ENCODE data around the gene IFI30. TPM values are rescaled to one million over a fixed set of nuclear protein-coding genes. Genes with fewer than 3 reads are reported as not detected.

IFI30 gene
- total and polyA plus RNA-seq, 4 donors = 205 to 1,883 (median 526) TPM

DNA sequence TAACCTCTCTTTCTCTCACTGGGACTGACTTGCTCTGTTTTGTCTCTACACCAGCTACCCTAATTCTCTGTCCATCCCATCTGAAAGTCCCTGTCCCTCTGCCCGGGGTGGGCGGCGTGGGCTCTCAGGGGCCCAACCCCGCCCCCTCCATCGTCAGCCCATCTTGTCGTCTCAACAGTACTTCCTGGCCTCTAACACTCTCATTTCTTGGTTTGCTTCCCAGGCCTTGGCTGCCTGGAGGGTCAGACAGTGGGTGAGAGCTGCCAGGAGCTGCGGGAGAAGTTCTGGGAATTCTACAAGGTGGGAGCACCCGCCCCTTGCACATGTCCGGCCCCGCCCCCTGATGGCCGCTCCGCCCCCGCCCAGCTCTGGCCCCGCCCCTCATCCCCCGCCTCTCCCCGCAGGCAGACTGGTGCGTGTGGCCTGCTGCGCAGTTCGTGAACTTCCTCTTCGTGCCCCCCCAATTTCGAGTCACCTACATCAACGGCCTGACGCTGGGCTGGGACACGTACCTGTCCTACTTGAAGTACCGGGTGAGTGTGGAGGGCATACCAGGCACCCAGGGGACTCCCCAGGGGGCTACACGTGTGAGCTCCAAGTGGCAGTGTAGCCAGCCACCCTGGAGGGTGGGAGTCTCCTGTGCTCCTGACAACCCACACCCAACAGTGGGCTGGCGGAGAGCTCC, 21.1 kb downstream of the IFI30 start:
- peaks cover 0 to 20% (median 9%) of the 10 kb centered on the region in 5 donors for H3K4me1 ChIP-seq (ENCODE audit: control insufficient read depth in 5 of 5, insufficient read depth in 5 of 5, low read length in 5 of 5)
- ATAC-seq (ENCODE audit: insufficient read depth, low FRiP score) = no peak
- TF ChIP-seq, protein P1, sequence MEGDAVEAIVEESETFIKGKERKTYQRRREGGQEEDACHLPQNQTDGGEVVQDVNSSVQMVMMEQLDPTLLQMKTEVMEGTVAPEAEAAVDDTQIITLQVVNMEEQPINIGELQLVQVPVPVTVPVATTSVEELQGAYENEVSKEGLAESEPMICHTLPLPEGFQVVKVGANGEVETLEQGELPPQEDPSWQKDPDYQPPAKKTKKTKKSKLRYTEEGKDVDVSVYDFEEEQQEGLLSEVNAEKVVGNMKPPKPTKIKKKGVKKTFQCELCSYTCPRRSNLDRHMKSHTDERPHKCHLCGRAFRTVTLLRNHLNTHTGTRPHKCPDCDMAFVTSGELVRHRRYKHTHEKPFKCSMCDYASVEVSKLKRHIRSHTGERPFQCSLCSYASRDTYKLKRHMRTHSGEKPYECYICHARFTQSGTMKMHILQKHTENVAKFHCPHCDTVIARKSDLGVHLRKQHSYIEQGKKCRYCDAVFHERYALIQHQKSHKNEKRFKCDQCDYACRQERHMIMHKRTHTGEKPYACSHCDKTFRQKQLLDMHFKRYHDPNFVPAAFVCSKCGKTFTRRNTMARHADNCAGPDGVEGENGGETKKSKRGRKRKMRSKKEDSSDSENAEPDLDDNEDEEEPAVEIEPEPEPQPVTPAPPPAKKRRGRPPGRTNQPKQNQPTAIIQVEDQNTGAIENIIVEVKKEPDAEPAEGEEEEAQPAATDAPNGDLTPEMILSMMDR (IDR thresholded peaks at IDR 0.05; ENCODE audit: control extremely low read depth, extremely low read depth) = no peak
- peak overlapping the region in 1 of 2 donors; percentile 23 for H3K9ac ChIP-seq (ENCODE audit: insufficient read depth in 1 of 2, low read length in 2 of 2)
- peak in 2 of 3 donors; percentile 52 to 59 for DNase-seq
- peaks cover 0 to 23% (median 7%) of the 10 kb centered on the region in 4 donors for H3K36me3 ChIP-seq (ENCODE audit: control insufficient read depth in 4 of 4, insufficient read depth in 4 of 4, low read length in 4 of 4)
- 19 to 22% methylated on average over 27 of the region's 27 CpGs for WGBS, 2 donors
- no peaks in the 10 kb centered on the region for H3K9me3 ChIP-seq (ENCODE audit: control insufficient read depth in 4 of 4, insufficient read depth in 3 of 4, low read length in 3 of 4)
- H3K4me3 ChIP-seq = no peak overlapping the region
- no peaks in the 10 kb centered on the region for H3K27me3 ChIP-seq (ENCODE audit: control insufficient read depth in 3 of 3, insufficient read depth in 3 of 3, low read length in 2 of 3)
- H3K27ac ChIP-seq (ENCODE audit: low read depth in 1 of 2, low read length in 1 of 2) = peak overlapping the region in 1 of 2 donors; percentile 32

DNA sequence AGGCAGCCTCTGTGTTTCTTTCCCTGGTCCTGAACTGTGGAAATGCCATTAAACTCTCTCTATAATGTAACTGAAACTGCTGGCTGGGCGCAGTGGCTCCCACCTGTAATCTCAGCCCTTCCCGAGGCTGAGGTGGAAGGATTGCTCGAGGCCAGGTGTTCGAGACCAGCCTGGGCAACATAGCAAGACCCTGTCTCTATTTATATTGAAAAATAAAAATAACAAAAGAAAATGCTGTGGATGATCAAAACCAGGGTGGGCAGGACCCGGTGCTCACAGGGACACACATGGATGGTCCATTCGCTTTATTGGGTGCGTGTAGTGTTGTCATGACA, 22.9 kb downstream of the IFI30 start:
- H3K9me3 ChIP-seq (ENCODE audit: control insufficient read depth in 4 of 4, insufficient read depth in 3 of 4, low read length in 3 of 4) = no peaks in the 10 kb centered on the region
- DNase-seq = no peak
- no peak overlapping the region for H3K27ac ChIP-seq (ENCODE audit: low read depth in 1 of 2, low read length in 1 of 2)
- 82 to 95% methylated on average over 7 of the region's 7 CpGs for WGBS, 2 donors
- TF ChIP-seq, protein P1 (IDR thresholded peaks at IDR 0.05; ENCODE audit: control extremely low read depth, extremely low read depth) = no peak
- H3K36me3 ChIP-seq (ENCODE audit: control insufficient read depth in 4 of 4, insufficient read depth in 4 of 4, low read length in 4 of 4) = peaks cover 0 to 23% (median 7%) of the 10 kb centered on the region in 4 donors
- no peak for ATAC-seq (ENCODE audit: insufficient read depth, low FRiP score)
- H3K27me3 ChIP-seq (ENCODE audit: control insufficient read depth in 3 of 3, insufficient read depth in 3 of 3, low read length in 2 of 3) = no peaks in the 10 kb centered on the region
- H3K4me1 ChIP-seq (ENCODE audit: control insufficient read depth in 5 of 5, insufficient read depth in 5 of 5, low read length in 5 of 5) = peaks cover 0 to 20% (median 9%) of the 10 kb centered on the region in 5 donors
- no peak overlapping the region for H3K4me3 ChIP-seq
- H3K9ac ChIP-seq (ENCODE audit: insufficient read depth in 1 of 2, low read length in 2 of 2) = no peak overlapping the region

DNA sequence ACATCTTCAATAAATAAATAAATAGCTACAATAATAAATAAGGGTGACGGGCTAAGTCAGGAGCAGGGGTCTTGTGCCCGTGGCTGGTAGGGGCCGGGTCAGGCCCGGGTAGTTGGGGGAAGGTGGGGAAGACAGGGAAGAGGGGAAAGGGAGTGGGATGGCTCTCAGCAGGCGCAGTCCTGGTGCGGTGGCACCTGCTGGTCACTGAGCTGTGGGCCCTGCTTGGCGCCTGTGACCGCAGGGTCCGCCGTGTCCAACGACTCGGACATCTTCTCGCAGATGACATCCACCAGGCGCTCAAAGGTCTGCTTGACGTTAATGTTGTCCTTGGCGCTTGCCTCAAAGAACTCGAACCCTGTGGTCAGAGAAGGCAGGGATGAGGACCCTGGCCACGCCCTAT, 23.7 kb downstream of the IFI30 start:
- TF ChIP-seq, protein P1 (IDR thresholded peaks at IDR 0.05; ENCODE audit: control extremely low read depth, extremely low read depth) = no peak
- DNase-seq = no peak
- peaks cover 0 to 15% (median 9%) of the 10 kb centered on the region in 5 donors for H3K4me1 ChIP-seq (ENCODE audit: control insufficient read depth in 5 of 5, insufficient read depth in 5 of 5, low read length in 5 of 5)
- H3K4me3 ChIP-seq = no peak overlapping the region
- 93 to 94% methylated on average over 18 of the region's 18 CpGs for WGBS, 2 donors
- H3K27ac ChIP-seq (ENCODE audit: low read depth in 1 of 2, low read length in 1 of 2) = no peak overlapping the region
- peaks cover 0 to 23% (median 7%) of the 10 kb centered on the region in 4 donors for H3K36me3 ChIP-seq (ENCODE audit: control insufficient read depth in 4 of 4, insufficient read depth in 4 of 4, low read length in 4 of 4)
- no peak for ATAC-seq (ENCODE audit: insufficient read depth, low FRiP score)
- H3K9ac ChIP-seq (ENCODE audit: insufficient read depth in 1 of 2, low read length in 2 of 2) = no peak overlapping the region
- no peaks in the 10 kb centered on the region for H3K9me3 ChIP-seq (ENCODE audit: control insufficient read depth in 4 of 4, insufficient read depth in 3 of 4, low read length in 3 of 4)
- no peaks in the 10 kb centered on the region for H3K27me3 ChIP-seq (ENCODE audit: control insufficient read depth in 3 of 3, insufficient read depth in 3 of 3, low read length in 2 of 3)
